ENCODE results near the gene TRMT10C. TPM values are rescaled to one million over a fixed set of nuclear protein-coding genes. Genes with fewer than 3 reads are reported as not detected.

The TRMT10C gene
- total RNA-seq, 2 experiments from 2014 or later = 22.8 to 23.9 TPM

GRCh38 chr3:101615525-101615924 lies 53.9 kb downstream of the TRMT10C start:
- Mint-ChIP-seq H3K9me3 (peaks cover 2% of the 10 kb centered on the region), H3K4me3 (no peak overlapping the region), H3K4me1 (no peaks in the 10 kb centered on the region), H3K27me3 (no peaks in the 10 kb centered on the region), H3K27ac (no peak overlapping the region), H3K36me3 (no peaks in the 10 kb centered on the region)
- no peak for DNase-seq
- ATAC-seq (ENCODE audit: low read depth) = no peak
- POLR2A ChIA-PET = no interaction called here

Other genes starting within 250 kb of the TRMT10C start
- under 1 TPM; 0.42 to 0.62 TPM for gene IMPG2, start 241.3 kb upstream of the TRMT10C start, total RNA-seq
- gene SENP7, start 48.7 kb upstream of the TRMT10C start, total RNA-seq = 10 to 100 TPM; 42.5 to 47.6 TPM
- gene PCNP, start 12.3 kb downstream of the TRMT10C start, total RNA-seq = 100 to 1,000 TPM; 167 to 173 TPM
- gene ZBTB11, start 115.3 kb downstream of the TRMT10C start, total RNA-seq = 10 to 100 TPM; 35.0 to 35.3 TPM
- gene RPL24, start 124.8 kb downstream of the TRMT10C start, total RNA-seq = 1,000 to 10,000 TPM; 1,017 to 1,034 TPM
- 10 to 100 TPM; 21.5 TPM for gene CEP97, start 162.7 kb downstream of the TRMT10C start, total RNA-seq
- 10 to 100 TPM; 29.8 to 30.7 TPM for gene NXPE3, start 217.3 kb downstream of the TRMT10C start, total RNA-seq